ENCODE results near the gene THSD4.
A peak's percentile ranks its signal among the peaks of the same experiment; 100 is the strongest.

Gene THSD4

DNA sequence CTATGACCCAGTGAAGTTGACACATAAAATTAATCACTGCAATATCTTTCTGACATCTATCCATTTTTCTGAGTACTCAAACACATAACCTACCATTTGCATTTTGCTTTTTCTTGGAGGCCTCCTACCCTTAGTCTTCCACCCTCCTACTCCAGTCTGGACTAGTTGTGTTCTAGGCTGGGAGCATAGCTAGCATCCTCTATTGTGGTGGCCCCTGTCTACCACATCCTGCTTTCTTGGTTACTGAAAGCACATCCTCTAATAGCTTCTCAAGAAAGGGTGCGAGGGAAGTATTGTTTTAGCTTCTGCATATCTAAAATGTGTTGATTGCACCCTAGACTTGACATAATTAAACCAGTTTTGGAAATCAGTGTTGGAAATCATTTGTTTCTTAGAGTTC is 176.5 kb downstream of the THSD4 start:
- Histone ChIP-seq H3K36me3 (ENCODE audit: control insufficient read depth in 1 of 2, insufficient read depth in 2 of 2, low read depth in 1 of 2, low read length in 2 of 2) (no peaks in the 10 kb centered on the region), H3K4me2 (ENCODE audit: low read length, poor library complexity, severe bottlenecking) (no peak overlapping the region), H3K27ac (ENCODE audit: low read length, poor library complexity, severe bottlenecking) (no peak overlapping the region), H3K4me3 (ENCODE audit: insufficient read depth in 1 of 2, low read depth in 1 of 2, low read length in 2 of 2) (no peak overlapping the region), H2AFZ (ENCODE audit: low read depth, low read length) (no peak overlapping the region), H3K23ac (ENCODE audit: low read length in 2 of 2) (no peak overlapping the region), H3K9ac (ENCODE audit: low read length) (no peak overlapping the region), H2BK120ac (ENCODE audit: low read depth, low read length) (no peak overlapping the region), H3K18ac (ENCODE audit: low read depth in 1 of 2, low read length in 2 of 2) (no peak overlapping the region), H4K91ac (ENCODE audit: low read length) (no peak overlapping the region), H3K14ac (ENCODE audit: low read length in 2 of 2) (no peak overlapping the region), H2BK5ac (ENCODE audit: low read depth, low read length, poor library complexity, severe bottlenecking) (no peak overlapping the region), H3K27me3 (ENCODE audit: control insufficient read depth in 1 of 2, insufficient read depth in 1 of 2, low read length in 2 of 2) (no peaks in the 10 kb centered on the region), H3K79me1 (replicated peaks; ENCODE audit: low read length, poor library complexity, severe bottlenecking) (peaks cover 6% of the 10 kb centered on the region), H2AK5ac (ENCODE audit: low read length, severe bottlenecking) (no peak overlapping the region), H2BK12ac (ENCODE audit: low read length in 2 of 2) (no peak overlapping the region), H2BK15ac (ENCODE audit: low read depth, poor library complexity, severe bottlenecking) (no peak overlapping the region), H3K9me3 (ENCODE audit: control insufficient read depth, low read length) (peaks cover 11% of the 10 kb centered on the region), H4K8ac (ENCODE audit: low read length) (no peak overlapping the region), H3K4me1 (ENCODE audit: control insufficient read depth, insufficient read depth, low read depth, low read length) (peaks cover 10% of the 10 kb centered on the region), H3K4ac (ENCODE audit: low read depth in 1 of 2, low read length in 2 of 2) (no peak overlapping the region)
- WGBS, result no CpG with 5 or more reads among the region's 1 CpG
- DNase-seq, result no peak

DNA sequence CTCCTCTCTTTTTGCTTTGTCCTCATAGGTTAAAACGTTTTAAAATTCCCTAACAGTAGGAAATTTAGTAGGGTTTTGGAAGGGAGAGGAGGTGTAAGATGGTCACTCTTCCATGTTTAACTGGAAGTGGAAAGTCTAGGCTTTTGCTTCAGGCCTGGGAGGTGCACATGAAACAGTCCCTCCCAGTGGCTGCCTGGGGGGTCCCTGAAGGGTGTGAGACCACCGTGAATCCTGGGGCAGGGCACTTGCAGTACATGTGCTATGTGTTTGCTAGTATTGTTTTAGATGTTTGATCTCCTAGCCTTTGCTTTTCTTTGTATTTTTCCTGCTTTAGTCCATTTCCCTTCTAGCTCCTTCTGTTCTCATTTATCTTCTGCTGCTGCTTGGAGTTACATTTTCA is 178.5 kb downstream of the THSD4 start:
- peaks cover 6% of the 10 kb centered on the region for H3K79me1 ChIP-seq (replicated peaks; ENCODE audit: low read length, poor library complexity, severe bottlenecking)
- H3K9me3 ChIP-seq (ENCODE audit: control insufficient read depth, low read length), result peaks cover 11% of the 10 kb centered on the region
- no peak overlapping the region for H3K23ac ChIP-seq (ENCODE audit: low read length in 2 of 2)
- H4K8ac ChIP-seq (ENCODE audit: low read length), result no peak overlapping the region
- H2BK12ac ChIP-seq (ENCODE audit: low read length in 2 of 2), result peak overlapping the region in 1 of 2 experiments; percentile 51
- peak overlapping the region; percentile 83 for H2BK15ac ChIP-seq (ENCODE audit: low read depth, poor library complexity, severe bottlenecking)
- H4K91ac ChIP-seq (ENCODE audit: low read length), result no peak overlapping the region
- no peak overlapping the region for H3K4me3 ChIP-seq (ENCODE audit: insufficient read depth in 1 of 2, low read depth in 1 of 2, low read length in 2 of 2)
- no peak overlapping the region for H3K18ac ChIP-seq (ENCODE audit: low read depth in 1 of 2, low read length in 2 of 2)
- peak overlapping the region; percentile 13 for H3K9ac ChIP-seq (ENCODE audit: low read length)
- peaks cover 10% of the 10 kb centered on the region for H3K4me1 ChIP-seq (ENCODE audit: control insufficient read depth, insufficient read depth, low read depth, low read length)
- H2AK5ac ChIP-seq (ENCODE audit: low read length, severe bottlenecking), result peak overlapping the region; percentile 29
- no peak overlapping the region for H2BK5ac ChIP-seq (ENCODE audit: low read depth, low read length, poor library complexity, severe bottlenecking)
- H2AFZ ChIP-seq (ENCODE audit: low read depth, low read length), result peak overlapping the region; percentile 29
- WGBS, result 21% methylated on average over 1 of the region's 2 CpGs
- peak overlapping the region in 1 of 2 experiments; percentile 81 for H3K4ac ChIP-seq (ENCODE audit: low read depth in 1 of 2, low read length in 2 of 2)
- peak overlapping the region; percentile 87 for H3K27ac ChIP-seq (ENCODE audit: low read length, poor library complexity, severe bottlenecking)
- H3K4me2 ChIP-seq (ENCODE audit: low read length, poor library complexity, severe bottlenecking), result no peak overlapping the region
- H3K27me3 ChIP-seq (ENCODE audit: control insufficient read depth in 1 of 2, insufficient read depth in 1 of 2, low read length in 2 of 2), result no peaks in the 10 kb centered on the region
- no peak overlapping the region for H3K14ac ChIP-seq (ENCODE audit: low read length in 2 of 2)
- no peak overlapping the region for H2BK120ac ChIP-seq (ENCODE audit: low read depth, low read length)
- H3K36me3 ChIP-seq (ENCODE audit: control insufficient read depth in 1 of 2, insufficient read depth in 2 of 2, low read depth in 1 of 2, low read length in 2 of 2), result no peaks in the 10 kb centered on the region
- no peak for DNase-seq

DNA sequence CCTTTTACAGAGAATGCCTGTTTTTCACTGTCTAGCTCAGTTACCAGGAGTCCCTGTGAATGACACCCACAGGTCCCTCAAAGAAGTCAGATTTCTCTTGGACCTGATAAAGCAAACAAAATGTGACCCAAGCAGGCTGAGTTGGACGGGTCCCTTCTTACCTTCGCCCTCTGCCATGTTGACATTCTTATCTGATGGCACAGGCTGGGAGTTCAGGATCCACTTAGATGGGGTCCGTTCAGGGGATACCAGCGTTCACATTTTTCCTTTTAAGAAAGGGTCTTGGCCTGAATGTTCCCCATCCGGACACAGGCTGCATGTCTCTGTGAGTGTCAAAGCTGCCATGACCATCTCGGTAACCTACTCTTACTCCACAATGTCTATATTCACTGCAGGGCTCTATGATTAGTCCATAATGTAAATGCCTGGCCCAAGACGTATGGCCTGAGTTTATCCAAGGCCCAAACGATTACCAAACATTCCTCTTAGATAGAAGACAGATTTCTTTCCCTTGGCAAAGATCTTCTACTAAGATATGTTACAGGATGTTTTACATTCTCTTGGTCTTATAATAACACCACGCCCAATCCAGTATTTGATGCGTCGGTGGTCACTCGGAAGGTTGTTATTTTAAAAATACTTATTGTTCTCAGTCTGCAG is 179.1 kb downstream of the THSD4 start:
- H4K91ac ChIP-seq (ENCODE audit: low read length), result no peak overlapping the region
- H3K4ac ChIP-seq (ENCODE audit: low read depth in 1 of 2, low read length in 2 of 2), result peak overlapping the region; percentile 1 to 81
- no peak overlapping the region for H2BK120ac ChIP-seq (ENCODE audit: low read depth, low read length)
- H2AK5ac ChIP-seq (ENCODE audit: low read length, severe bottlenecking), result peak overlapping the region; percentile 11
- no peak overlapping the region for H3K4me2 ChIP-seq (ENCODE audit: low read length, poor library complexity, severe bottlenecking)
- H2BK15ac ChIP-seq (ENCODE audit: low read depth, poor library complexity, severe bottlenecking), result no peak overlapping the region
- H3K27ac ChIP-seq (ENCODE audit: low read length, poor library complexity, severe bottlenecking), result peak overlapping the region; percentile 99
- H2AFZ ChIP-seq (ENCODE audit: low read depth, low read length), result no peak overlapping the region
- H3K9me3 ChIP-seq (ENCODE audit: control insufficient read depth, low read length), result peaks cover 11% of the 10 kb centered on the region
- peak; percentile 65 for DNase-seq
- peak overlapping the region in 1 of 2 experiments; percentile 96 for H2BK12ac ChIP-seq (ENCODE audit: low read length in 2 of 2)
- H4K8ac ChIP-seq (ENCODE audit: low read length), result no peak overlapping the region
- H2BK5ac ChIP-seq (ENCODE audit: low read depth, low read length, poor library complexity, severe bottlenecking), result peak overlapping the region; percentile 93
- H3K36me3 ChIP-seq (ENCODE audit: control insufficient read depth in 1 of 2, insufficient read depth in 2 of 2, low read depth in 1 of 2, low read length in 2 of 2), result no peaks in the 10 kb centered on the region
- peak overlapping the region in 1 of 2 experiments; percentile 84 for H3K18ac ChIP-seq (ENCODE audit: low read depth in 1 of 2, low read length in 2 of 2)
- H3K4me1 ChIP-seq (ENCODE audit: control insufficient read depth, insufficient read depth, low read depth, low read length), result peaks cover 10% of the 10 kb centered on the region
- H3K23ac ChIP-seq (ENCODE audit: low read length in 2 of 2), result no peak overlapping the region
- H3K4me3 ChIP-seq (ENCODE audit: insufficient read depth in 1 of 2, low read depth in 1 of 2, low read length in 2 of 2), result no peak overlapping the region
- 65% methylated on average over 7 of the region's 12 CpGs for WGBS
- H3K27me3 ChIP-seq (ENCODE audit: control insufficient read depth in 1 of 2, insufficient read depth in 1 of 2, low read length in 2 of 2), result no peaks in the 10 kb centered on the region
- peaks cover 7% of the 10 kb centered on the region for H3K79me1 ChIP-seq (replicated peaks; ENCODE audit: low read length, poor library complexity, severe bottlenecking)
- peak overlapping the region; percentile 75 for H3K9ac ChIP-seq (ENCODE audit: low read length)
- no peak overlapping the region for H3K14ac ChIP-seq (ENCODE audit: low read length in 2 of 2)

DNA sequence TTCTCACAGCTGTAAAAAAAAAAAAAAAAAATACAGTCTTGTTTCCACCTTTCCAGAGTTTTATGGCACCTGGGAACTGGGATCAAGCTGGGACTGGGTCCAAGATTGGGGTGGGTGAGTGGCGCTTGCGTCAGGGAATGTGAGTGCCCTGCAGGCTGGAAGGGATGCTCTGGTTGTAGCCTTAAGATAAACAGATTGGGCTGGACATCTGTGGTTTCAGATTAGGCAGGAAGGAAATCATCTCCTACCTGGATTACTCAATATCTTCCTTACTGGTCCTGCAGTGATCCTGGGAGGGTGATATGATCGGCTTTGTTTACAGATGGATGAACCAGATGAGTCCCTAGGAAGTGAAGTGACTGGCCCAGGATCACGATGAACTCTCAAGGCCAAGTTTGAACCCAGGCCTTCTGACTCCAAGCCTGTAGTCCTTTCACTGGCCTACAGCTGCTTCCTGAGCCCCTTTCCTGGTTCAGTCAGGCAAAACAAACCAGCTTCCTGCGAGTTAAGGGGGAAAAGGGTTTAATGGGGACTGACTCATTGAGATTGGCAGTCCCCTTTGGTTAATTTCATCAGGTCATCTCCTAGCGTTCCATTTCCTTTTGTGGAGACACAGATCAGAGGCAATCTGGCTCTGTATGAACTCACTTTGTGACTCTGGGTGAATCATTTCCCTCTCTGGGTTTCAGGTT is 179.8 kb downstream of the THSD4 start:
- no peak overlapping the region for H3K4me3 ChIP-seq (ENCODE audit: insufficient read depth in 1 of 2, low read depth in 1 of 2, low read length in 2 of 2)
- peak overlapping the region; percentile 93 for H2BK5ac ChIP-seq (ENCODE audit: low read depth, low read length, poor library complexity, severe bottlenecking)
- no peaks in the 10 kb centered on the region for H3K27me3 ChIP-seq (ENCODE audit: control insufficient read depth in 1 of 2, insufficient read depth in 1 of 2, low read length in 2 of 2)
- H3K36me3 ChIP-seq (ENCODE audit: control insufficient read depth in 1 of 2, insufficient read depth in 2 of 2, low read depth in 1 of 2, low read length in 2 of 2), result no peaks in the 10 kb centered on the region
- H2BK15ac ChIP-seq (ENCODE audit: low read depth, poor library complexity, severe bottlenecking), result no peak overlapping the region
- WGBS, result 2% methylated on average over 6 of the region's 6 CpGs
- no peak overlapping the region for H3K14ac ChIP-seq (ENCODE audit: low read length in 2 of 2)
- H3K18ac ChIP-seq (ENCODE audit: low read depth in 1 of 2, low read length in 2 of 2), result peak overlapping the region; percentile 87 to 93
- peak; percentile 96 for DNase-seq
- H3K4ac ChIP-seq (ENCODE audit: low read depth in 1 of 2, low read length in 2 of 2), result peak overlapping the region; percentile 70 to 73
- peak overlapping the region; percentile 75 for H3K9ac ChIP-seq (ENCODE audit: low read length)
- H4K91ac ChIP-seq (ENCODE audit: low read length), result peak overlapping the region; percentile 81
- no peak overlapping the region for H2AFZ ChIP-seq (ENCODE audit: low read depth, low read length)
- peak overlapping the region; percentile 85 for H4K8ac ChIP-seq (ENCODE audit: low read length)
- H3K27ac ChIP-seq (ENCODE audit: low read length, poor library complexity, severe bottlenecking), result peak overlapping the region; percentile 99
- H2AK5ac ChIP-seq (ENCODE audit: low read length, severe bottlenecking), result peak overlapping the region; percentile 99
- peak overlapping the region; percentile 71 to 80 for H2BK12ac ChIP-seq (ENCODE audit: low read length in 2 of 2)
- peaks cover 7% of the 10 kb centered on the region for H3K79me1 ChIP-seq (replicated peaks; ENCODE audit: low read length, poor library complexity, severe bottlenecking)
- H2BK120ac ChIP-seq (ENCODE audit: low read depth, low read length), result peak overlapping the region; percentile 55
- H3K4me2 ChIP-seq (ENCODE audit: low read length, poor library complexity, severe bottlenecking), result no peak overlapping the region
- H3K9me3 ChIP-seq (ENCODE audit: control insufficient read depth, low read length), result peaks cover 11% of the 10 kb centered on the region
- peaks cover 10% of the 10 kb centered on the region for H3K4me1 ChIP-seq (ENCODE audit: control insufficient read depth, insufficient read depth, low read depth, low read length)
- H3K23ac ChIP-seq (ENCODE audit: low read length in 2 of 2), result no peak overlapping the region
